ENCODE measurements around the gene MEX3D. TPM values are rescaled to one million over a fixed set of nuclear protein-coding genes. Genes with fewer than 3 reads are reported as not detected.

MEX3D gene
- total RNA-seq, 1 experiment from 2014 or later: 55.6 TPM

- ChIA-PET CTCF (no interaction called here), POLR2A (ENCODE audit: unreplicated experiment) (no interaction called here)
- H3K4me1 ChIP-seq (replicated peaks; ENCODE audit: insufficient read depth): no peaks in the 10 kb centered on the region
- TF ChIP-seq, protein P1, sequence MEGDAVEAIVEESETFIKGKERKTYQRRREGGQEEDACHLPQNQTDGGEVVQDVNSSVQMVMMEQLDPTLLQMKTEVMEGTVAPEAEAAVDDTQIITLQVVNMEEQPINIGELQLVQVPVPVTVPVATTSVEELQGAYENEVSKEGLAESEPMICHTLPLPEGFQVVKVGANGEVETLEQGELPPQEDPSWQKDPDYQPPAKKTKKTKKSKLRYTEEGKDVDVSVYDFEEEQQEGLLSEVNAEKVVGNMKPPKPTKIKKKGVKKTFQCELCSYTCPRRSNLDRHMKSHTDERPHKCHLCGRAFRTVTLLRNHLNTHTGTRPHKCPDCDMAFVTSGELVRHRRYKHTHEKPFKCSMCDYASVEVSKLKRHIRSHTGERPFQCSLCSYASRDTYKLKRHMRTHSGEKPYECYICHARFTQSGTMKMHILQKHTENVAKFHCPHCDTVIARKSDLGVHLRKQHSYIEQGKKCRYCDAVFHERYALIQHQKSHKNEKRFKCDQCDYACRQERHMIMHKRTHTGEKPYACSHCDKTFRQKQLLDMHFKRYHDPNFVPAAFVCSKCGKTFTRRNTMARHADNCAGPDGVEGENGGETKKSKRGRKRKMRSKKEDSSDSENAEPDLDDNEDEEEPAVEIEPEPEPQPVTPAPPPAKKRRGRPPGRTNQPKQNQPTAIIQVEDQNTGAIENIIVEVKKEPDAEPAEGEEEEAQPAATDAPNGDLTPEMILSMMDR (conservative IDR thresholded peaks at IDR 0.05): no peak
- no peak for TF ChIP-seq EZH2 (IDR thresholded peaks at IDR 0.05; ENCODE audit: low read depth)
- H3K9me2 ChIP-seq (ENCODE audit: insufficient read depth): no peaks in the 10 kb centered on the region
- no peaks in the 10 kb centered on the region for H4K20me1 ChIP-seq (ENCODE audit: insufficient read depth)
- no peak overlapping the region for H3K4me3 ChIP-seq
- no peaks in the 10 kb centered on the region for H3K36me3 ChIP-seq (ENCODE audit: low read depth)
- H3F3A ChIP-seq (ENCODE audit: insufficient read depth, low read depth): no peaks in the 10 kb centered on the region
- no peaks in the 10 kb centered on the region for H3K27me3 ChIP-seq (ENCODE audit: insufficient read depth, low read depth)
- BruUV-seq (replicated peaks): no TSS peak
- no peaks in the 10 kb centered on the region for H3K9me3 ChIP-seq (ENCODE audit: insufficient read depth, low read depth)
- no peak overlapping the region for H2AFZ ChIP-seq
- no peak overlapping the region for H3K4me2 ChIP-seq
- no peaks in the 10 kb centered on the region for H3K79me2 ChIP-seq (ENCODE audit: low read depth)
- intact Hi-C loops (cut with micrococcal nuclease; ENCODE audit: unreplicated experiment): no loop called here
- H3K27ac ChIP-seq: no peak overlapping the region
- DNase-seq: no peak
Observed at GRCh38 chr19:1524287-1524971, 43.7 kb downstream of the MEX3D start.

DNA sequence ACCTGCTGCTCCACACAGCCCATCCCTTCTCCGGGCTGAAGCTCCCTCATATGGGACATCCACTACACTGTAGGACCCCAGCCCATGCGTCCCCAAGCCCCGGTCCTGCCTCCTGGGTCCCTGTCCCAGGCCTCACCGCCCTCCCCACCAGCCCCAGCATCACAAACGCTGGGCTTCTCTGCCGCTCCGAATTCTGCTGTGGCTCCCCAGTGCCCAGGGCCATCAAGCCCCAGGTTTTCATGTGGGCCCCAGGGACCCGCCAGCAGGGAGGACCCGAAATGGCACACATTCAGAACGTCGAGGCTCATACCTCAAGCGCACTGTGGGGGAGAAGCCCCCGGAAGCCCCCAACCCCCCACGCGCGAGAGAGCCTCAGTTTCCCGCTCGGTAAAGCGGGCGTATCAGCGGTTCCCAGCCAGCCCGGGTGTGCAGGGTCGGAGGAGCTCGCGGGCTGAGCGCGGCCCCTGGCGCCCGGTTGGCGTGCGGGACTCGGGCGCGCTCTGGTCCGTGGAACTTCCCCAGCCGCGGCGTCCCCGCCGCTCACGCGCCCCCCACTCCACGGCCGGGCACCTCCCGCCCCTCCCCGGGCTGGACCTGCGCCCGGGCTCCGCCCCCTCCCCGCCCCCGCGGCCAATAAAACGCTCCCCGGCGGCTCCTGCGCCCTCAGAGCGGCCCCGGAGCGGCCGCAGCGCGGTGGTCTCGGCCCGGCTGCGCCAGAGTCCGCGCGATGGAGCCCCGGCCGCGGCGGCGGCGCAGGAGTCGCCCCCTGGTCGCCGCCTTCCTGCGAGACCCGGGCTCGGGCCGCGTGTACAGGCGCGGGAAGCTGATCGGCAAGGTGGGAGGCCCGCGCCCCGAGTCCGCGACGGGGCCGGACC lies 44.5 kb downstream of the MEX3D start, which contains the start of gene PLK5:
Gene PLK5, plus strand, starts transcription at position 666 of the 875 bp plus-strand sequence. CDS start 2,920 bp downstream, outside the sequence.
- Histone ChIP-seq H3K27me3 (ENCODE audit: insufficient read depth, low read depth) (no peaks in the 10 kb centered on the region), H2AFZ (no peak within 1 kb of the TSS), H3K9me3 (ENCODE audit: insufficient read depth, low read depth) (no peaks in the 10 kb centered on the region), H3F3A (ENCODE audit: insufficient read depth, low read depth) (no peaks in the 10 kb centered on the region), H3K4me3 (no peak within 1 kb of the TSS), H3K36me3 (ENCODE audit: low read depth) (no peaks in the 10 kb centered on the region), H3K4me1 (replicated peaks; ENCODE audit: insufficient read depth) (no peaks in the 10 kb centered on the region), H3K9me2 (ENCODE audit: insufficient read depth) (no peaks in the 10 kb centered on the region), H3K79me2 (ENCODE audit: low read depth) (no peaks in the 10 kb centered on the region), H3K27ac (no peak within 1 kb of the TSS), H4K20me1 (ENCODE audit: insufficient read depth) (no peaks in the 10 kb centered on the region), H3K4me2 (no peak within 1 kb of the TSS)
- TF ChIP-seq, protein P1 (conservative IDR thresholded peaks at IDR 0.05): no peak
- TF ChIP-seq EZH2 (IDR thresholded peaks at IDR 0.05; ENCODE audit: low read depth): no peak
- DNase-seq: no peak
- CTCF ChIA-PET: no interaction called here
- POLR2A ChIA-PET (ENCODE audit: unreplicated experiment): no interaction called here
- intact Hi-C loops (cut with micrococcal nuclease; ENCODE audit: unreplicated experiment): no loop called here
- BruUV-seq (replicated peaks): no TSS peak

DNA sequence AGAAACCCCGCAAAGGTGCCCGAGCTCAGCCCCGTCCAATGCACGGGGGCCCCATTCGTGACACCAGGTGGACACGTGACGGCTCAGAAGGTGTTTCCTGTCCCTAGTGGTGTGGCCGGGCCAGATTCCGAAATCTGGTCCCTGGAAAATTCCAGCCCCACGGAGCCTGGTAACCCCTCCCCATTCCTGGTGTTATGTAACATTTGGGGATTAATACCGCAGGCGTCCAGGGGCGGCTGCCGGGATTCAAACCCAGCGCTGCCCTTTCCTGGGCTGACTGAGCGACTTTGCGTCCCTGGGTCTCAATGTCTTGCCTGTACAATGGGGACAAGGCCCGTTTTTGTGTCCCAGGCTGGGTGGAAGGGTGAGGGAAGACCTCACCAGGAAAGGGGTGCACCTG lies 45.3 kb downstream of the MEX3D start:
- Histone ChIP-seq H3K9me3 (ENCODE audit: insufficient read depth, low read depth) (no peaks in the 10 kb centered on the region), H3K4me2 (no peak overlapping the region), H4K20me1 (ENCODE audit: insufficient read depth) (no peaks in the 10 kb centered on the region), H3K4me1 (replicated peaks; ENCODE audit: insufficient read depth) (no peaks in the 10 kb centered on the region), H3K79me2 (ENCODE audit: low read depth) (no peaks in the 10 kb centered on the region), H3K4me3 (no peak overlapping the region), H2AFZ (no peak overlapping the region), H3K27me3 (ENCODE audit: insufficient read depth, low read depth) (no peaks in the 10 kb centered on the region), H3K9me2 (ENCODE audit: insufficient read depth) (no peaks in the 10 kb centered on the region), H3F3A (ENCODE audit: insufficient read depth, low read depth) (no peaks in the 10 kb centered on the region), H3K36me3 (ENCODE audit: low read depth) (no peaks in the 10 kb centered on the region), H3K27ac (no peak overlapping the region)
- POLR2A ChIA-PET (ENCODE audit: unreplicated experiment): no interaction called here
- intact Hi-C loops (cut with micrococcal nuclease; ENCODE audit: unreplicated experiment): no loop called here
- TF ChIP-seq EZH2 (IDR thresholded peaks at IDR 0.05; ENCODE audit: low read depth): no peak
- TF ChIP-seq, protein P1 (conservative IDR thresholded peaks at IDR 0.05): no peak
- DNase-seq: no peak
- CTCF ChIA-PET: no interaction called here
- BruUV-seq (replicated peaks): no TSS peak

All from PC-9 (cell line).